Peyer's patch (tissue), 4 donors: ENCODE results near the gene D2HGDH. TPM values are rescaled to one million over a fixed set of nuclear protein-coding genes. Genes with fewer than 3 reads are reported as not detected.

Source experiments
- DNase-seq, 3 donors: peaks; one replicate each; pipeline ENCODE4 v3.0.0-alpha.2; 2017 to 2019
- H3K27ac ChIP-seq, 4 donors: fragments of 200-600 bp; sonication (generic); one replicate each; pipeline ENCODE4 v1.5.1; 2016 to 2019
- H3K27me3 ChIP-seq, 2 donors: fragments of 200-600 bp; sonication (generic); one replicate each; pipeline ENCODE4 v1.5.1; 2019
- H3K36me3 ChIP-seq, 3 donors: fragments of 200-600 bp; sonication (generic); one replicate each; pipeline ENCODE4 v1.5.1; 2016 to 2019
- H3K4me1 ChIP-seq, 4 donors: fragments of 200-600 bp; sonication (generic); one replicate each; pipeline ENCODE4 v1.5.1; 2016 to 2019
- H3K4me3 ChIP-seq, 4 donors: fragments of 200-600 bp; sonication (generic); 1 replicate in 3 of 4; 2 replicates in 1 of 4; pipeline ENCODE4 v1.5.1; 2016 to 2019; ENCODE audit warnings: mild to moderate bottlenecking in 1 of 4
- H3K9me3 ChIP-seq, 4 donors: fragments of 200-600 bp; sonication (generic); one replicate each; pipeline ENCODE4 v1.5.1; 2016 to 2019; ENCODE audit warnings: mild to moderate bottlenecking in 1 of 4
- CTCF ChIP-seq, 6 experiments: fragments of 450-650 bp in 4 of 6; fragments of 200-600 bp in 2 of 6; sonication (generic) in 1 of 6; IDR thresholded peaks; one replicate each; pipeline ENCODE4 v1.5.1; 2017 to 2019; ENCODE audit warnings: antibody characterized with exemption in 6 of 6, mild to moderate bottlenecking in 3 of 6, moderate library complexity in 1 of 6
- POLR2A ChIP-seq, 2 donors: fragments of 450-650 bp; IDR thresholded peaks; one replicate each; pipeline ENCODE4 v1.5.1; 2017; ENCODE audit warnings: antibody characterized with exemption in 2 of 2, mild to moderate bottlenecking in 2 of 2, moderate library complexity in 2 of 2
- total RNA-seq, 4 donors: library from RNA; depleted of rRNA; stranded (reverse); fragments of >200 nt; gene quantifications; one replicate each; pipeline ENCODE4 v1.1.0, GENCODE V29; 2016

D2HGDH gene
- total RNA-seq, 4 donors from 2014 or later = 36.4 to 122 (median 77.7) TPM

GRCh38 chr2:241767464-241768250 is 33.2 kb downstream of the D2HGDH start:
- peak in 1 of 3 donors; percentile 43 for DNase-seq
- Histone ChIP-seq H3K27ac (no peak overlapping the region), H3K36me3 (no peaks in the 10 kb centered on the region), H3K27me3 (no peaks in the 10 kb centered on the region), H3K4me3 (no peak overlapping the region), H3K4me1 (peaks cover 0 to 7% (median 0%) of the 10 kb centered on the region in 4 donors), H3K9me3 (no peaks in the 10 kb centered on the region)
- TF ChIP-seq POLR2A (IDR thresholded peaks at IDR 0.05) (no peak), CTCF (IDR thresholded peaks at IDR 0.05) (no peak)

- peak in 1 of 3 donors; percentile 47 for DNase-seq
- no peak for TF ChIP-seq POLR2A (IDR thresholded peaks at IDR 0.05)
- H3K4me3 ChIP-seq = no peak overlapping the region
These were observed 33.9 kb downstream of the D2HGDH start for GRCh38 chr2:241768251-241768711.

GRCh38 chr2:241768850-241769249 is 34.4 kb downstream of the D2HGDH start:
- DNase-seq = no peak
- H3K4me1 ChIP-seq = peaks cover 0 to 9% (median 1%) of the 10 kb centered on the region in 4 donors
- no peak for TF ChIP-seq CTCF (IDR thresholded peaks at IDR 0.05)
- TF ChIP-seq POLR2A (IDR thresholded peaks at IDR 0.05) = no peak
- no peaks in the 10 kb centered on the region for H3K36me3 ChIP-seq
- no peaks in the 10 kb centered on the region for H3K27me3 ChIP-seq
- H3K9me3 ChIP-seq = no peaks in the 10 kb centered on the region
- no peak overlapping the region for H3K27ac ChIP-seq
- no peak overlapping the region for H3K4me3 ChIP-seq

More at GRCh38 chr2:241768251-241768711, 33.9 kb downstream of the D2HGDH start:
- Histone ChIP-seq H3K36me3 (no peaks in the 10 kb centered on the region), H3K9me3 (no peaks in the 10 kb centered on the region), H3K27ac (no peak overlapping the region), H3K27me3 (no peaks in the 10 kb centered on the region), H3K4me1 (peaks cover 0 to 9% (median 0%) of the 10 kb centered on the region in 4 donors)

- no peak overlapping the region for H3K4me3 ChIP-seq
- no peak for TF ChIP-seq CTCF (IDR thresholded peaks at IDR 0.05)
- TF ChIP-seq POLR2A (IDR thresholded peaks at IDR 0.05) = no peak
- H3K4me1 ChIP-seq = peaks cover 0 to 10% (median 5%) of the 10 kb centered on the region in 4 donors
- no peaks in the 10 kb centered on the region for H3K27me3 ChIP-seq
- no peaks in the 10 kb centered on the region for H3K36me3 ChIP-seq
- no peaks in the 10 kb centered on the region for H3K9me3 ChIP-seq
- DNase-seq = peak in 1 of 3 donors; percentile 44
- no peak overlapping the region for H3K27ac ChIP-seq
These were observed 35.4 kb downstream of the D2HGDH start for GRCh38 chr2:241769819-241770184.

- peak in 1 of 3 donors; percentile 46 for DNase-seq
- H3K36me3 ChIP-seq = no peaks in the 10 kb centered on the region
- TF ChIP-seq POLR2A (IDR thresholded peaks at IDR 0.05) = no peak
- TF ChIP-seq CTCF (IDR thresholded peaks at IDR 0.05) = no peak
- H3K27me3 ChIP-seq = no peaks in the 10 kb centered on the region
- no peaks in the 10 kb centered on the region for H3K9me3 ChIP-seq
- peaks cover 0 to 15% (median 5%) of the 10 kb centered on the region in 4 donors for H3K4me1 ChIP-seq
- H3K4me3 ChIP-seq = no peak overlapping the region
- H3K27ac ChIP-seq = no peak overlapping the region
These were observed 35.9 kb downstream of the D2HGDH start for GRCh38 chr2:241770185-241770935.

GRCh38 chr2:241770936-241771285 is 36.5 kb downstream of the D2HGDH start:
- no peaks in the 10 kb centered on the region for H3K9me3 ChIP-seq
- peaks cover 0 to 15% (median 5%) of the 10 kb centered on the region in 4 donors for H3K4me1 ChIP-seq
- TF ChIP-seq POLR2A (IDR thresholded peaks at IDR 0.05) (no peak), CTCF (IDR thresholded peaks at IDR 0.05) (no peak)
- no peak overlapping the region for H3K4me3 ChIP-seq
- H3K36me3 ChIP-seq = no peaks in the 10 kb centered on the region
- no peaks in the 10 kb centered on the region for H3K27me3 ChIP-seq
- DNase-seq = no peak
- no peak overlapping the region for H3K27ac ChIP-seq
